ENCODE data around the gene PLEKHH2.
A peak's percentile ranks its signal among the peaks of the same experiment; 100 is the strongest.
"Not testable (repeated sequence)": the region's sequence is repeated elsewhere in the genome, so short reads cannot be mapped to it uniquely, and the experiment has no call there.

Gene PLEKHH2

DNA sequence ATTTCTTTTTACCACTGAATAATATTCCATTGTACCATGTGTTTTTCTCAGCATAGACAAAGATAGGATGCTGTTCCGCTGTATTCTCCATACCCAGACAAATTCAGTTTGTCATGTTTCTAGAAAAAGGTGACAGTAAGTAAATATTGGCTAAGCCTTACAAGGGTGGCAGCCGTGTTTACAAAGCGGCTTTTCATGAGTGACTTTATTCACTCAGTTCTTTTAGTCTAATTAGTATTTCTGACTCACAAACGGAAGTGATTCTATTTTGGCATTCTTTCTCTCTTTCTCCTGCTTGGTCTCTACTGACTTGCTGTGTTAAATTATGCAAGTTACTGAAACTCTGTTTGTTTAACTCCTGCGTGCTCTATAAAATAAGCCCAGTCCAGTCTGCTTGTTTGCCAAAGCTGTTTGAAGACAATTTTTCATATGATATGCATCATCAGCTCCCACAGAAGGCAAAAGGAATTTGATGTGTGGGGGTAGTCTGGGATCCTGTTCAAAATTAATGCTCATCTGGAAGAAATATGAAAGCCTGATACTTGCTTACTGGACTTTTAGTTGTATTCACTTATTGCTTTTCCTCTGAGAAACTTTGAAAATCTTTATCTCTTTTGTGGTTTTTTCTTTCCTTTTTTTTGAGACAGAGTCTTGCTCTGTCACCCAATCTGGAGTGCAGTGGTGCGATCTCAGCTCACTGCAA, 2.3 kb upstream of the PLEKHH2 start:
- H3K27ac ChIP-seq, result peak overlapping the region in 12 of 21 experiments; percentile 1 to 70 (median 36)
- H3K4me3 ChIP-seq, result no peak overlapping the region

DNA sequence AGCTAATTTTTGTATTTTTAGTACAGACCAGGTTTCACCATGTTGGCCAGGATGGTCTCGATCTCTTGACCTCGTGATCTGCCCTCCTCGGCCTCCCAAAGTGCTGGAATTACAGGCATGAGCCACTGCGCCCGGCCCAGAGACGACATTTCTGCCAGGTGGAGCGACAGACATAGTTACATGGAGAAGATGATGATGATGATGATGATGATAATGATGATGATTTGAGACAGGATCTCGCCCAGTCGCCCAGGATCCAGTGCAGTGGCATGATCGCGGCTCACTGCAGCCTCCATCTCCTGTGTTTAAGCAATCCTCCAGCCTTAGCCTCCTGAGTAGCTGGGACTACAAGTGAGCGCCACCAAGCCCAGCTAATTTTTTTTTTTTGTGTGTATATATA, 907 bp upstream of the PLEKHH2 start:
- H3K27ac ChIP-seq, H3K4me3 ChIP-seq: not testable (repeated sequence)

DNA sequence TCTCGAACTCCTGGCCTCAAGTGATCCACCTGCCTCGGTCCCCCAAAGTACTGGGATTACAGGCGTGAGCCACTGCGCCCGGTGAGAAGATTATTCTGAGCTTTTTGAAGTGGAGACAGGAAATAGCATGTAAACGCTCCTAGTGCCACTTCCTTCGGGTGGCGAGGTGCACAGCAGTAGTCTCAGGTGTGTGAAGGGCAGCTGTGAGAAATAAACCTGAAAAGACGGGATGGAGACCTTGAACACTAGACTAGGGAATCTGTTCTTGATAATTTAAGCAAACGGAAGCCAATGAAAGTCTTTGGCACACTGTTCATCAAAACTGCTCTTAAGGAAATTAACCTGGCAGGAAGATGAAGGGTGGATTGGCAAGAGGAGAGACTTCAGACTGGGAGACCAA, 439 bp upstream of the PLEKHH2 start:
- H3K27ac ChIP-seq, result peak overlapping the region in 4 of 21 experiments; percentile 17 to 79 (median 44)
- H3K4me3 ChIP-seq, result peak overlapping the region; percentile 59 to 93 (median 72)

DNA sequence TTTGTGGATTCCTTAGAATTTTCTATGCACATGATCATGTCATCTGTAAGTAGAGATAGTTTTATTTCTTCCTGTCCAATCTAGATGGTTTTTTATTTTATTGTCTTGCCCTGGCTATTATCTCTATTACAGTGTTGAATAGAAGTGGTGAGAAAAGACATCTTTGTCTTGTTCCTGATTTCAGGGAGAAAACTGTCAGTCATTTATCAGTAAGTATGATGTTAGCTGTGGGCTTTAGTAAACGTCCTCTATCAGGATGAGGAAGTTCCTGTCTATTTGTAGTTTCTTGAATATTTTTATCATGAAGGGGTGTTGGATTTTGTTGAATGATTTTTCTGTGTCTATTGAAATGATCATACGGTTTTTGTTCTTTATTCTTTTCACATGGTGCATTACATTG, 5.3 kb downstream of the PLEKHH2 start:
- H3K4me3 ChIP-seq, result no peak overlapping the region
- no peak overlapping the region for H3K27ac ChIP-seq

DNA sequence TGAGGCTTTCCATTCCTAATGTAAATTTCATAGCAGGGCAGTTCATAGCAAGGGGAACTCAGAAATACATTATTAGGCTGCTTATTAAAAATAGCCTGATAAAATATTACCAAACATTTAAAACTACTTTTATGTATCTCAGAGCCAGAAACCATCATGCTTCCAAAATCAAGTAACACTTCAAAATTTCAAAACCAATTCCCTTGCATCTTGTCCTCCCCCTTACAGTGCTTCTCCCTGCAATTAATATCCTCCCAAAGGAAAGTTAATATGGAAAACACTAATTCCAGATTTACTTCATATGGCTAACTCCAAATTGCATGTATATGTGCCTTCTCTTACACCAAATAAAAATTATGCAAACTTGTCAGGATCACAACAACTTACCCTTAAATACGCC, 6.6 kb downstream of the PLEKHH2 start:
- no peak overlapping the region for H3K4me3 ChIP-seq
- no peak overlapping the region for H3K27ac ChIP-seq

DNA sequence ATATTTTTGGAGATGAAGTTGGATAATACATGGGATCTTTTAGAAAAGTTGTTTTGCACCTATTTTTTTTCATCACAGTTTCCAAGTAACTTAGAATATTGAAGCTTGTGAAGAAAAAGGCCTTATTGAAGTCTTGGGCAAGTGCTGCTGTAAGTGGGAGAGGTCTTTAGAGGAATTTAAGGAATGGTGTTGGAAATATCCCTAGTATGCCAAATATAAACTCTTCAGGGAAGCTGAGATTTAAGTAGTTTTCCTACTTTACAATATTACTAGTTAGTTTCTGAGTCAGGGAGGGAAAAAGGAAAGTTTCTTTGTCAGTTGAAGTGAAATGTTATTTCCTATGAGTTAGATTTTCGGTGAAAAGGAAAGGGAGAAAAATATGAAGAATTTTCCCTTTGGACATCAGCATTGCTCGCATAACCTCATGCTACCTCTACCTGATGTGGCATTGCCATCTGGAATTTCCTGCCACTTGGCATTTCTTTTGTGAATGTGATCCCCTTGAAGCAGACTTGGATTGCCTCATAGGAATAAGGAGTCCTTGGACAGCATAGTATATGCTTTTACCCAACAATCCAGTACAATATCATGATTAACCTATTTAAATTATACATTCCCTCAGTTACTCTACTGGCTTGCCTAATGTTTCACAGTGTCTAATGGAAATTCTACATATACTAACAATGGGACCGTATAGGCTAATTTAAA, 12.1 kb downstream of the PLEKHH2 start:
- H3K27ac ChIP-seq, result peak overlapping the region in 1 of 21 experiments; percentile 10
- H3K4me3 ChIP-seq, result no peak overlapping the region

DNA sequence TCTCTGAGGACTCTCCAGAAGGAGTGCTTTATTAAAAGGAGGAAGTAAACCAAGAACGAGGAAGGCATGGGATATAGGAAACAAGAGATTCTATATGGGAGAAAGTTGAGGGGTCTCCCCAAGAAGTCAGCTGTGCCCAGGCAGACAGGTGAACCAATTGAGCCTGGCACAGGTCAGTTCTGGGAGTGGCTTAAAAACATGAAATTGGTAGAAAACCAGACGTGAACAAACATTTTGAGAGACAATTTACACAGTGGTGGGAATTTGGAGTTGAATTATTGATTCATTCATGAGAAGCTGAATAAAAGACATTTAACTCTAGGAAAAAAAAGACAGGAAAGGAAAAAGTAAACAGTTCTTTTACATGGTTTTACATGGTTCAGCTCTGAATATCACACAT, 16.4 kb downstream of the PLEKHH2 start:
- Histone ChIP-seq H3K4me3 (no peak overlapping the region), H3K27ac (no peak overlapping the region)

DNA sequence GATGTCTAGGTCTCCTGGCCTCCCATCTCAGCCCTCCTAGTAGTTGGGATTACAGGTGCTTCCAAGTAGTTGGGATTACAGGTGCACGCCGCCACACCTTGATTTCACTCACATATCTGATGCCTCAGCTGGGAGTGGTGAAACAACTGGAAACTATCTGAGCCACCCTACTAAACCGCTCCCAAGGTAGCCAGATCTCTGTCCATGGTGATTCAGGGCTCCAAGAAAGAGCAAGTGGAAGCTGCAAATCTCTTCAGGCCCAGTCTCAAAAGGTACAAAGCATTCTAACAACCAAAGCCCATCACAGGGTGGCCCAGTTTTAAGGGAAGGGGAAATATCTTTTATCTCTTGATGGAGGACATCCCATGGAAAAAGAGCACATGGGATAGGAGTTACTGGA, 20.2 kb downstream of the PLEKHH2 start:
- Histone ChIP-seq H3K4me3 (no peak overlapping the region), H3K27ac (no peak overlapping the region)

DNA sequence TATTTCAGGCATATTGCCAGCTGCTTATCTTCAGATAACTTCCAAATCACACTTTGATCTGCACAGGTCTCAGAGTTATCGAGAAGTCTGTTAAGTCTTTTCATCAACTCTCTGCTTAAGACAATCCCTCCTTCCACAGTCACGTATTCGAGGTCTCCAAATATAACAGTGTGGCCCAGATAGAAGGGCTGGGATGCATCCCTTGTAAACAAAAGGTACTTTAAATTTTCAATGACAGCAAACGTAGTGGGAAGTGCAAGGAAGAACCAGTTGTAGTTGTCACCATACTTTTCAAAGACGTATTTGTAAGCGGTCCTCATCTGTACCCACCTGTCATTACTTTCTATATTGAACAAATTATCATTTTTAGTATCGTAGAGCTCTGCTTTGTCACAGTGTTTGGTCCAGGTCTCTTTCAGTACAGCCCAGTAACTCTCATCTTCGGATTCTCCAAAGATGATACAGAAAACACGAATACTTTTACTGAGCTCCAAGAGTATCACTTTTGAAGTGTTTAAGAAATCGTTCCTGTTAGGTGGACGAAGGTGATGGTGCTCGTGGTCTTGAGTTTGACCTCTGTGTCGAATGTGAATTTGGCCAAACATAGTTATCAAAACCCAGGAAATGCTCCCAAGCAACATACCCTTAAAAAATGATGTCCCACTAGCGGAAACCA, 38.7 kb downstream of the PLEKHH2 start:
- Histone ChIP-seq H3K4me3 (peak overlapping the region; percentile 19 to 53 (median 38)), H3K27ac (peak overlapping the region in 7 of 21 experiments; percentile 4 to 77 (median 24))

DNA sequence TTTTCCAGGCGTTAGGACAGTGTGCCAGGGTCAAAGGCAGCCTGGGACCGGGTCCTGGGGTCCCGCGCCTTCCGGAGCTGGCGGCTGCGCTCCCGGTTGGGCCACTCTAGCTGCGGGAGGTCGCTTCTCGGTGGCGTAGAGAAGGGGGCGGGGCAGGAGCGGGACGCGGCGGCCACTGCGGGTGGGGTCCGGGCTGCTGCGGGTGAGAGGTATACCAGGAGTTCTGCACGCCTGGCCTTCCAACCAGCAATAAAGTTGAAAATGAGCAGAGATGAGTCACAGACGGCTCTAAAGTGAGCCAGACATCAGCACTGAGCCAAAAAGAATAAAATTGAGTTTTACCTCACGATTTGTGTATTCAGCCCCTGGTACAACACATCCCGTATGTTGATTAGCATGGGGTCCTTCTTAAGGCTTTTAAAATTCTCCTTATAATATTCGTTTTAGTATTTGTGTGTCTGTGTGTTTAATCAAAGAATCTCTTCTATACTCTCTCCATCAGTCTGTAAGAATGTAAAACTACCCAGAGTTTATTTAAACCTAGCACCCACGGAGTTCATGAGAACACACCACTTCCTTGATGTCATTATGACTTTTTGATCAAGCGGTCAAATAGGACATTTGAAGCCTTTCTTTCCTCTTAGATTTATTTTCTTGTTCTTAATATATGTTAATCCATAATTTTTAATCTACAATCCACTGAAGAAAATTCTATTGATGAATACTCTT, 39.4 kb downstream of the PLEKHH2 start, which contains the start of gene C1GALT1C1L:
Gene C1GALT1C1L (minus strand): TSS at position 108 of the 729 bp plus-strand sequence. CDS start 107 bp downstream, at position 1.
- Histone ChIP-seq H3K27ac (peak within 1 kb of the TSS in 8 of 21 experiments; percentile 4 to 77 (median 24)), H3K4me3 (peak within 1 kb of the TSS; percentile 19 to 53 (median 38))

DNA sequence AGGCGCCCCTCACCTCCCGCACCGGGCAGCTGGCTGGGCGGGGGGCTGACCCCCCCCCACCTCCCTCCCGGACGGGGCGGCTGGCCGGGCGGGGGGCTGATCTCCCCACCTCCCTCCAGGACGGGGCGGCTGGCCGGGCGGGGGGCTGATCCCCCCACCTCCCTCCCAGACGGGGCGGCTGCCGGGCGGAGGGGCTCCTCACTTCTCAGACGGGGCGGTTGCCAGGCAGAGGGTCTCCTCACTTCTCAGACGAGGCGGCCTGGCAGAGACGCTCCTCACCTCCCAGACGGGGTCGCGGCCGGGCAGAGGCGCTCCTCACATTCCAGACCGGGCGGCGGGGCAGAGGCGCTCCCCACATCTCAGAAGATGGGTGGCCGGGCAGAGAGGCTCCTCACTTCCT, 40.7 kb downstream of the PLEKHH2 start:
- H3K27ac ChIP-seq, H3K4me3 ChIP-seq: not testable (repeated sequence)

DNA sequence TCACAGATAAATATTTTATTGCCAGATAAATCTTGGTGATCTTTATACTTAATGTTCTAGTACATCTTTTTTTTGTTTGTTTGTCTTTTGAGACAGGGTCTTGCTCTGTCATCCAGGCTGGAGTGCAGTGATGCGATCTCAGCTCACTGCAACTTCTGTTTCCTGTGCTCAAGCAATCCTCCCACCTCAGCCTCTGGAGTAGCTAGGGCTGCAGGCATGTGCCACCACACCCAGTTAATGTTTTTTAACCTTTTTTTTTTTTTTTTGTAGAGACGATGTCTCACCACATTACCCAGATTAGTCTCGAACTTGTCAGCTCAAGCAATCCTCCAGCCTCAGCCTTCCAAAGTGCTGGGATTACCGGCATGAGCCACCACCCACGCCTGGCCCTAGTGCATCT, 48.3 kb downstream of the PLEKHH2 start:
- H3K27ac ChIP-seq, result no peak overlapping the region
- H3K4me3 ChIP-seq, result no peak overlapping the region

DNA sequence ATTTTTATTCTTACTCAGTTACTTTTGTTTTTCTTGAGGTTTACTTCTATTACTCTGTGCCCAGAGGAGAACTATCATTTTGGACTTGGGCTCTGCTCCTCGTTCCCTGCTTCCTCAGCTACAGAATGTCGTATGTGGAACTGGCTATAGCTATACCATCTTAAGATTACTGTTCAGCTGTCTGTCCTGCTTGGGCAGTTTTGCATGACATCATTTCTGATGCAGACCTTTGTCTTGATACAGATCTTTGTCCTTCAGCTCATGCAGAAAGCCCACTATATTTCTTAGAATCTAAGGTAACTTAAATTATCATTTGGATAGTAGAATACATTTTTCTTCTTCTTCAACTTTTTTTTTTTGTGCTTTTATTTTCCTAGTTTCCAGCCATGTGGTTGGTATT, 52.9 kb downstream of the PLEKHH2 start:
- Histone ChIP-seq H3K4me3 (no peak overlapping the region), H3K27ac (no peak overlapping the region)

DNA sequence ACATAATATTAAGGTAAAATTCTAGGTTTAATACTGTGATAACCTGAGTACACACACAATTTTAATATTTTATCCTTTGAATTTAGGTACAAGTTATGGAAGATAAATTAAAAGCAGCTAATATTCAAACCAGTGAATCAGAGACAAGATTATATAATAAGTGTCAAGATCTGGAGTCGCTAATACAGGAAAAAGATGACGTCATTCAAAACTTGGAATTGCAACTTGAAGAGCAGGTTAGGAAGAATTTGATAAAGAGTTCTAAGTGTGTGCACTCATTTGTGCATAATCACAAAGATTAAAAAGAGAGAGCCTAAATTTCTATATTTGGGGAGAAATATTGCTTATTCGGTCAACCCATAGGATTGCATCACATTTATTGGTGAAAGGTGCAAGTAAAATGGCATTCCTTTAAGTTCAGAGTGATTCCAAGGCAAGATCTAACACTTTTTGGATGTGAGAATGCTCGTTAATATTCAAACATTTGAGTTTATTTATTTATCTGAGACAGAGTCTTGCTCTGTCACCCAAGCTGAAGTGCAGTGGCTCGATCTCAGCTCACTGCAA, 55.5 kb downstream of the PLEKHH2 start:
- H3K27ac ChIP-seq, result no peak overlapping the region

DNA sequence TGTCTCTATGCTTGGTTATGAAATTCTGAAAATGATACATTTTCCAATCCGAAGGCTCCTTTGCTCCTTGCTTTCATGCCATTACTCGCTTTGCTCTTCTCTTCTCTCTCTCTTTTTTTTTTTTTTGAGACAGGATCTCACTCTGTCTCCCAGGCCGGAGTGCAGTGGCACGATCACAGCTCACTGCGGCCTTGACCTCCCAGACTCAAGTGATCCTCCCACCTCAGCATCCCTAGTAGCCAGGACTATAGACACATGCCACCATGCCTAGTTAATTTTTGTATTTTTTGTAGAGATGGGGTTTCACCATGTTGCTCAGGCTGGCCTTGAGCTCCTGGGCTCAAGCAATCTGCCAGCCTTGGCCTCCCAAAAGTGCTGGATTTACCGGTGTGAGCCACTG, 61.1 kb downstream of the PLEKHH2 start:
- H3K4me3 ChIP-seq, H3K27ac ChIP-seq: not testable (repeated sequence)

More for the DNA sequence above, 55.5 kb downstream of the PLEKHH2 start:
- H3K4me3 ChIP-seq, result no peak overlapping the region

DNA sequence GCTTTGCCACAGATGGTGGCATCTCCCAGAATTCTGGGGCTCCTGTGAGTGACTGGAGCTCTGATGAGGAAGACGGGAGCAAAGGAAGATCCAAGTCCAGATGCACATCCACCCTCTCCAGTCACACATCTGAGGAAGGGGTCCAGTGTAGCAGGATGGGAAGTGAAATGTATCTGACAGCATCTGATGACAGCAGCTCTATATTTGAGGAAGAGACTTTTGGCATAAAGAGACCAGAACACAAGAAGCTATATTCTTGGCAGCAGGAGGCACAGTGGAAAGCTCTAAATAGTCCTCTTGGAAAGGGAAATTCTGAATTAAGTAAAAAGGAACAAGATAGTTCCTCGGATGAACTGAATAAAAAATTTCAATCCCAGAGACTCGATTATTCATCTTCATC, 62.7 kb downstream of the PLEKHH2 start:
- Histone ChIP-seq H3K4me3 (no peak overlapping the region), H3K27ac (peak overlapping the region in 2 of 21 experiments; percentile 21 to 29)

DNA sequence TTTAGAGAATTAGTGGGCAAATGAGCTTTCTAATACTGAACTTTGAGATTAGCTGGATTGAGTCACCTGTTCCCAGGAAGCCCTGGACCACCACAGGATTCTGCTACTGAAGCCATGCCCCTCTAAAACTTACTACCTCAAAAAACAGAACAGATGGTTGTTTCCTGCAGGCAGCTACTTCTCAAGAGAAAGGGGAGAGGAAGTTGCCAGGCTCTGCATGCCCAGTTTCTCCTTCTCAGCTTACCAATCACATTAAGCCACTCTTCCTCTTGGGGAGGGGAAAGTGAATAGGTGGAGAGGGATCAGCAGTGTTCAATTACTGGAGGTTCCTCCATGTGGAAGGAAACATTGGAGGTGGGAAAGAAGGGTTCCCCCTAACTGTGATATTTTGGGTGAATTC, 64.1 kb downstream of the PLEKHH2 start:
- Histone ChIP-seq H3K4me3 (no peak overlapping the region), H3K27ac (no peak overlapping the region)

DNA sequence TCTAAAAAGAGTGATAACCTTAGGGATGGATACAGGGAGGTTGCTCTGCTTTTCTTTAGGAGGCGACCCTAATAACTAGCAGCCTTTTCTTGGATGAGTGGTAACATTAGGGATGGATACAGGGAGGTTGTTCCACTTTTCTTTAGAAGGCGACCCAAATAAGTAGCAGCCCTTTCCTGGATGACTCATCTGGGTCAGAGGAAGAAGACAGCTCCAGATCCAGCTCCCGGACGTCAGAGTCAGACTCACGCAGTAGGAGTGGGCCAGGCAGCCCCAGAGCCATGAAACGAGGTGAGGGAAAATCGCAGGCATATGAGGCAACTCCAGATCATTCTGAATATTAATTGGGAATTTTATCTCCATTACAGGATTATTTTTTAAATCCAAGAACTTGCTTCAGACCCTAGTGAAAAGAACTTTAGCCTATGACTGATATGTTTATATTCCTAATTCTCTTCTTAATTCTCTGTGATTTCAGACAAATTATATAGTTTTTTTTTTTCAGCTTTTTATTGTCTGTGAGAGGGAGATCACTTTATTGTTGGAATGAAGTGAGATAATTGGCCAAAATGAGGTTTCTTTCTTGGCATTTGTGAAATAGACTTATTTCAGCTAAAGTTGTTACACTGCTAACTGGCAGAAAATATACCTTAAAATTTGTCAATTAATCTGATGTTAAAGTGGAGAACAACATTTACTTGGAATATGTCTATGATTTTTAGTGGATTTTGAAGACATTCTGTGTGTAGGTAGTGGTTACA, 70.4 kb downstream of the PLEKHH2 start:
- Histone ChIP-seq H3K4me3 (no peak overlapping the region), H3K27ac (peak overlapping the region in 3 of 21 experiments; percentile 16 to 59 (median 18))

DNA sequence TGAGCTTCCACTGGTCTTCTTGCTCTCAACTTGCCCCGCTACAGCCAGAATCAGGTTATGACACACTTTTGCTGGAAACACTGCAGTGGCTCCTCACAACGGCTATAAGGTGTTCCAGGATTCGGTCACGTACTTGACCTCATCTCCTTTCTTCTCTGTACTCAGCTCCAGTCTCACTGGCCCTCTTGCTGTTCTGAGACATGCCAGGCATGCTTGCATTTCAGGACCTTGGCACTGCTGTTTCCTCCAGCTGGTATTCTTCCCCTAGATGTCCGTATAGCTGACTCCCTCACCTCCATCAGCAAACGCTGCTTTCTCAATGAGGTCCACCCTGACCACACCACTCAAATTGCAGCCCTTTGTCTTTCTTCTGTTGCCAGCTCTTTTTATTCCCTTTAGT, 71.1 kb downstream of the PLEKHH2 start:
- no peak overlapping the region for H3K4me3 ChIP-seq
- peak overlapping the region in 2 of 21 experiments; percentile 18 to 59 for H3K27ac ChIP-seq

Data from skin epidermis (tissue), 12 donors.